Fibroblast of lung (primary cell): ENCODE results near the gene TMEM154. TPM values are rescaled to one million over a fixed set of nuclear protein-coding genes. Genes with fewer than 3 reads are reported as not detected.

Experiments
- DNase-seq, 2 donors: peaks; one replicate each; pipeline versions ENCODE4 v3.0.0 to v3.0.0-alpha.2; 2010; ENCODE audit warnings: low read depth in 2 of 2
- H2AFZ ChIP-seq: 2 replicates; pipeline ENCODE4 v1.5.1; 2012; ENCODE audit warnings: low read length, control low read depth, inconsistent platforms
- H3K27ac ChIP-seq: 2 replicates; pipeline ENCODE4 v1.5.1; 2011; ENCODE audit warnings: low read length, control low read depth; ENCODE audit not compliant: insufficient read depth
- H3K27me3 ChIP-seq: 2 replicates; pipeline ENCODE4 v1.5.1; 2011; ENCODE audit warnings: mild to moderate bottlenecking, low read length; ENCODE audit not compliant: control insufficient read depth, insufficient read depth
- H3K36me3 ChIP-seq: 2 replicates; pipeline ENCODE4 v1.5.1; 2011; ENCODE audit warnings: low read length; ENCODE audit not compliant: control insufficient read depth, insufficient read depth
- H3K4me1 ChIP-seq: 2 replicates; pipeline ENCODE4 v1.5.1; 2011; ENCODE audit warnings: low read length; ENCODE audit not compliant: control insufficient read depth, insufficient read depth; ENCODE audit errors: extremely low read depth
- H3K4me2 ChIP-seq: 2 replicates; pipeline ENCODE4 v1.5.1; 2011; ENCODE audit warnings: low read length, control low read depth; ENCODE audit not compliant: insufficient read depth; ENCODE audit errors: extremely low read depth
- H3K4me3 ChIP-seq, 4 experiments: fragments of 200-600 bp in 1 of 4; sonication (generic) in 1 of 4; replicated peaks in 1 of 4; 2 replicates each; pipeline ENCODE4 v1.5.1; 2011 to 2016; ENCODE audit warnings: low read length in 4 of 4, low read depth in 3 of 4, mild to moderate bottlenecking in 3 of 4, control low read depth in 2 of 4, inconsistent platforms in 1 of 4, mixed read lengths in 1 of 4; ENCODE audit not compliant: insufficient read depth in 1 of 4; ENCODE audit errors: control extremely low read depth in 1 of 4
- H3K79me2 ChIP-seq: 2 replicates; pipeline ENCODE4 v1.5.1; 2012; ENCODE audit warnings: mild to moderate bottlenecking, low read length, inconsistent platforms; ENCODE audit not compliant: control insufficient read depth, insufficient read depth
- H3K9ac ChIP-seq: 2 replicates; pipeline ENCODE4 v1.5.1; 2011; ENCODE audit warnings: mild to moderate bottlenecking, low read length, control low read depth; ENCODE audit not compliant: insufficient read depth
- H3K9me3 ChIP-seq: 2 replicates; pipeline ENCODE4 v1.5.1; 2012; ENCODE audit warnings: low read depth, low read length; ENCODE audit not compliant: control insufficient read depth, insufficient read depth
- H4K20me1 ChIP-seq: 2 replicates; pipeline ENCODE4 v1.5.1; 2011; ENCODE audit warnings: low read length; ENCODE audit not compliant: control insufficient read depth, insufficient read depth; ENCODE audit errors: extremely low read depth
- CTCF ChIP-seq, 2 donors: IDR thresholded peaks in 1 of 2; conservative IDR thresholded peaks in 1 of 2; 1 replicate in 1 of 2; 2 replicates in 1 of 2; pipeline ENCODE4 v1.5.1; 2011 to 2012; ENCODE audit warnings: low read length in 2 of 2, control low read depth in 1 of 2, inconsistent platforms in 1 of 2, low read depth in 1 of 2, mild to moderate bottlenecking in 1 of 2
- EZH2 ChIP-seq: IDR thresholded peaks from 2 replicates; pipeline ENCODE4 v1.5.1; 2012; ENCODE audit warnings: low read length, control low read depth, mild to moderate bottlenecking; ENCODE audit errors: missing control alignments
- polyA plus RNA-seq, 2 donors: library from polyadenylated mRNA; depleted of rRNA in 1 of 2; stranded (reverse) in 1 of 2; unstranded in 1 of 2; fragments of >200 nt; gene quantifications; 2 replicates each; pipeline ENCODE4 v1.2.1, GENCODE V29; 2011 to 2012; ENCODE audit warnings: missing spikeins in 1 of 2
- total RNA-seq: library from RNA; depleted of rRNA; stranded (reverse); fragments of >200 nt; gene quantifications from 2 replicates; pipeline ENCODE4 v1.2.1, GENCODE V29; 2014

Gene TMEM154
- total and polyA plus RNA-seq, 2 donors (not counting 1 experiment from before 2014, with no cell fraction given), result 0.50 to 3.7 TPM

GRCh38 chr4:152619556-152619955, 60.2 kb downstream of the TMEM154 start:
- no peak for TF ChIP-seq CTCF (conservative IDR thresholded peaks at IDR 0.05 in 1 of 2, IDR thresholded peaks at IDR 0.05 in 1 of 2; ENCODE audit: low read depth in 1 of 2, low read length in 2 of 2)
- TF ChIP-seq EZH2, result no peak
- Histone ChIP-seq H3K9ac (no peak overlapping the region), H3K27ac (no peak overlapping the region), H3K79me2 (no peaks in the 10 kb centered on the region), H3K27me3 (peaks cover 10% of the 10 kb centered on the region), H3K4me2 (no peak overlapping the region), H3K36me3 (no peaks in the 10 kb centered on the region), H2AFZ (no peak overlapping the region), H3K4me1 (no peaks in the 10 kb centered on the region), H4K20me1 (no peaks in the 10 kb centered on the region), H3K4me3 (no peak overlapping the region), H3K9me3 (no peaks in the 10 kb centered on the region)
- no peak for DNase-seq

GRCh38 chr4:152618971-152619370, 60.8 kb downstream of the TMEM154 start:
- Histone ChIP-seq H3K4me1 (no peaks in the 10 kb centered on the region), H3K27me3 (peaks cover 10% of the 10 kb centered on the region), H3K79me2 (no peaks in the 10 kb centered on the region), H2AFZ (no peak overlapping the region), H3K4me2 (no peak overlapping the region), H3K9ac (no peak overlapping the region), H3K9me3 (no peaks in the 10 kb centered on the region), H3K27ac (no peak overlapping the region), H3K36me3 (no peaks in the 10 kb centered on the region), H4K20me1 (no peaks in the 10 kb centered on the region), H3K4me3 (no peak overlapping the region)
- DNase-seq, result no peak
- no peak for TF ChIP-seq EZH2
- TF ChIP-seq CTCF (conservative IDR thresholded peaks at IDR 0.05 in 1 of 2, IDR thresholded peaks at IDR 0.05 in 1 of 2; ENCODE audit: low read depth in 1 of 2, low read length in 2 of 2), result no peak

GRCh38 chr4:152616804-152617203, 63.0 kb downstream of the TMEM154 start:
- no peaks in the 10 kb centered on the region for H4K20me1 ChIP-seq
- H3K9me3 ChIP-seq, result no peaks in the 10 kb centered on the region
- TF ChIP-seq CTCF (conservative IDR thresholded peaks at IDR 0.05 in 1 of 2, IDR thresholded peaks at IDR 0.05 in 1 of 2; ENCODE audit: low read depth in 1 of 2, low read length in 2 of 2), result no peak
- no peak for TF ChIP-seq EZH2
- peaks cover 16% of the 10 kb centered on the region for H3K27me3 ChIP-seq
- H3K36me3 ChIP-seq, result no peaks in the 10 kb centered on the region
- H3K4me3 ChIP-seq, result no peak overlapping the region
- H3K79me2 ChIP-seq, result no peaks in the 10 kb centered on the region
- no peak overlapping the region for H3K4me2 ChIP-seq
- no peaks in the 10 kb centered on the region for H3K4me1 ChIP-seq
- H3K9ac ChIP-seq, result no peak overlapping the region
- no peak for DNase-seq
- H2AFZ ChIP-seq, result no peak overlapping the region
- no peak overlapping the region for H3K27ac ChIP-seq
